Glutamatergic neuron (in vitro differentiated cells): ENCODE results near the gene LRRC74A. TPM values are rescaled to one million over a fixed set of nuclear protein-coding genes. Genes with fewer than 3 reads are reported as not detected.

Experiments
- total RNA-seq: library from RNA; stranded (reverse); fragmentation: NEBNext Ultra II Directional; extraction: Animal tissue kit (Norgen Biotek cat#: 25700); gene quantifications from one replicate; pipeline ENCODE4 v1.2.1, GENCODE V29; 2021; ENCODE audit not compliant: unreplicated experiment

Gene LRRC74A
- total RNA-seq, 1 donor from 2014 or later: not detected

Other genes starting within 250 kb of the LRRC74A start
- 149 TPM for gene VASH1, start 64.9 kb upstream of the LRRC74A start, total RNA-seq
- gene ANGEL1, start 13.5 kb upstream of the LRRC74A start, total RNA-seq: 13.6 TPM
- 23.3 TPM for gene IRF2BPL, start 202.3 kb downstream of the LRRC74A start, total RNA-seq